Measurements from ENCODE around the gene RBM20. TPM values are rescaled to one million over a fixed set of nuclear protein-coding genes. Genes with fewer than 3 reads are reported as not detected.

RBM20 gene
- polyA plus RNA-seq, 3 donors: not detected

- intact Hi-C loops (cut with micrococcal nuclease): loop anchor here (5.0 kb wide), 2 partner anchors 133 to 143 kb away; no protein-coding TSS in a partner anchor
- Histone ChIP-seq H4K20me1 (ENCODE audit: insufficient read depth, low read length) (no peaks in the 10 kb centered on the region), H3K79me2 (ENCODE audit: insufficient read depth, low read length) (no peaks in the 10 kb centered on the region), H3K9me3 (replicated peaks in 1 of 2; ENCODE audit: control insufficient read depth in 1 of 2, insufficient read depth in 1 of 2, low read length in 2 of 2) (no peaks in the 10 kb centered on the region), H3K9ac (ENCODE audit: insufficient read depth, low read length, poor library complexity, severe bottlenecking) (no peak overlapping the region), H2AFZ (ENCODE audit: insufficient read depth, low read depth, low read length, poor library complexity, severe bottlenecking) (no peak overlapping the region), H3K4me2 (replicated peaks; ENCODE audit: extremely low read depth, low read length, poor library complexity, severe bottlenecking) (no peak overlapping the region), H3K4me1 (ENCODE audit: control insufficient read depth in 1 of 2, insufficient read depth in 2 of 2, low read length in 2 of 2) (peaks cover 10% of the 10 kb centered on the region in 2 donors), H3K4me3 (replicated peaks in 1 of 3; ENCODE audit: low read depth in 2 of 3, low read length in 3 of 3) (no peak overlapping the region), H3K27ac (ENCODE audit: low read depth in 1 of 2, low read length in 2 of 2) (no peak overlapping the region), H3K27me3 (ENCODE audit: control insufficient read depth in 2 of 2, insufficient read depth in 2 of 2, low read length in 2 of 2) (no peaks in the 10 kb centered on the region), H3K36me3 (replicated peaks in 1 of 2; ENCODE audit: control insufficient read depth in 1 of 2, insufficient read depth in 2 of 2, low read length in 2 of 2) (no peaks in the 10 kb centered on the region)
- Mint-ChIP-seq H3K27me3 (ENCODE audit: low read depth in 3 of 3) (no peaks in the 10 kb centered on the region), H3K27ac (no peak overlapping the region), H3K4me3 (no peak overlapping the region), H3K36me3 (no peaks in the 10 kb centered on the region), H3K4me1 (peaks cover 13% of the 10 kb centered on the region), H3K9me3 (peaks cover 1 to 7% (median 4%) of the 10 kb centered on the region in 7 donors)
- 100% methylated on average over 1 of the region's 3 CpGs for WGBS (ENCODE audit: insufficient coverage)
- DNase-seq: no peak
- no peak for TF ChIP-seq CTCF (IDR thresholded peaks at IDR 0.05)
Measured at GRCh38 chr10:110748970-110749369, 104.8 kb downstream of the RBM20 start.

DNA sequence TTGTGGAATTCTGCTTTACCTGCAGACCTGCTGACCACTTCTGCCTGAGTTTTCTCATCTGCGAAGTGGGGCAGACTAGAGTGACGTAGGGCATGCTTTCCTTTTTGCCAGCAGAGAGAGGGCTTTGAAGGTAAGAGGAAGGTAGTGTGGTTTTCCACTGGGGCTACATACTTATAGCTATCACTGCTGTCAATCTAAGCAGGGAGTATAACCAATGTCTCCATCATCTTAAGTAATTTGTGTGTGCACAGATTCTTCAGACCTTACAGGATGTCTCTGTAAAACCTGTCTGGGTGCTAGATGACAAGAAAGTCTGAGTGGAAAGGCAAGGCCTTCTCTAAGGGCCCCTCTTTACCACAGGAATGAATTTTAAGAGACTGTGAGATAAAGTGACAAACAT lies 106.8 kb downstream of the RBM20 start:
- no peaks in the 10 kb centered on the region for H4K20me1 ChIP-seq (ENCODE audit: insufficient read depth, low read length)
- H3K4me3 ChIP-seq (replicated peaks in 1 of 3; ENCODE audit: low read depth in 2 of 3, low read length in 3 of 3): no peak overlapping the region
- WGBS (ENCODE audit: insufficient coverage): 100% methylated on average over 1 of the region's 2 CpGs
- Mint-ChIP-seq H3K4me3 (no peak overlapping the region), H3K27ac (no peak overlapping the region), H3K36me3 (no peaks in the 10 kb centered on the region), H3K9me3 (peaks cover 1 to 7% (median 4%) of the 10 kb centered on the region in 7 donors), H3K4me1 (peaks cover 4% of the 10 kb centered on the region), H3K27me3 (ENCODE audit: low read depth in 3 of 3) (no peaks in the 10 kb centered on the region)
- H2AFZ ChIP-seq (ENCODE audit: insufficient read depth, low read depth, low read length, poor library complexity, severe bottlenecking): no peak overlapping the region
- DNase-seq: no peak
- no peak overlapping the region for H3K27ac ChIP-seq (ENCODE audit: low read depth in 1 of 2, low read length in 2 of 2)
- no peaks in the 10 kb centered on the region for H3K36me3 ChIP-seq (replicated peaks in 1 of 2; ENCODE audit: control insufficient read depth in 1 of 2, insufficient read depth in 2 of 2, low read length in 2 of 2)
- TF ChIP-seq CTCF (IDR thresholded peaks at IDR 0.05): no peak
- H3K9me3 ChIP-seq (replicated peaks in 1 of 2; ENCODE audit: control insufficient read depth in 1 of 2, insufficient read depth in 1 of 2, low read length in 2 of 2): no peaks in the 10 kb centered on the region
- H3K79me2 ChIP-seq (ENCODE audit: insufficient read depth, low read length): no peaks in the 10 kb centered on the region
- no peaks in the 10 kb centered on the region for H3K4me1 ChIP-seq (ENCODE audit: control insufficient read depth in 1 of 2, insufficient read depth in 2 of 2, low read length in 2 of 2)
- H3K27me3 ChIP-seq (ENCODE audit: control insufficient read depth in 2 of 2, insufficient read depth in 2 of 2, low read length in 2 of 2): no peaks in the 10 kb centered on the region
- intact Hi-C loops (cut with micrococcal nuclease): no loop called here
- no peak overlapping the region for H3K4me2 ChIP-seq (replicated peaks; ENCODE audit: extremely low read depth, low read length, poor library complexity, severe bottlenecking)
- no peak overlapping the region for H3K9ac ChIP-seq (ENCODE audit: insufficient read depth, low read length, poor library complexity, severe bottlenecking)

Measured in CD14-positive monocyte (primary cell).